ENCODE data around the gene ATF1.
"Not testable (repeated sequence)": the region's sequence is repeated elsewhere in the genome, so short reads cannot be mapped to it uniquely, and the experiment has no call there.

The ATF1 gene

GRCh38 chr12:50740307-50740706, 23.6 kb upstream of the ATF1 start:
- H3K9me3 Mint-ChIP-seq = no peaks in the 10 kb centered on the region
- no peak overlapping the region for H3K4me3 Mint-ChIP-seq
- no peak for DNase-seq
- H3K27me3 Mint-ChIP-seq = no peaks in the 10 kb centered on the region
- peak overlapping the region; percentile 75 for H3K27ac Mint-ChIP-seq
- H3K4me1 Mint-ChIP-seq (ENCODE audit: low read depth) = peaks cover 14% of the 10 kb centered on the region
- H3K36me3 Mint-ChIP-seq (ENCODE audit: low read depth) = peaks cover 96% of the 10 kb centered on the region

- no peaks in the 10 kb centered on the region for H3K27me3 Mint-ChIP-seq
- no peak overlapping the region for H3K27ac Mint-ChIP-seq
- H3K9me3 Mint-ChIP-seq = no peaks in the 10 kb centered on the region
- DNase-seq = no peak
- H3K4me3 Mint-ChIP-seq = no peak overlapping the region
- H3K36me3 Mint-ChIP-seq (ENCODE audit: low read depth) = peaks cover 90% of the 10 kb centered on the region
- peaks cover 11% of the 10 kb centered on the region for H3K4me1 Mint-ChIP-seq (ENCODE audit: low read depth)
Measured at GRCh38 chr12:50742776-50743175, 21.1 kb upstream of the ATF1 start.

GRCh38 chr12:50745861-50746260, 18.0 kb upstream of the ATF1 start:
- Mint-ChIP-seq H3K27me3 (no peaks in the 10 kb centered on the region), H3K27ac (no peak overlapping the region), H3K4me1 (ENCODE audit: low read depth) (no peaks in the 10 kb centered on the region), H3K9me3 (no peaks in the 10 kb centered on the region), H3K4me3 (no peak overlapping the region), H3K36me3 (ENCODE audit: low read depth) (peaks cover 83% of the 10 kb centered on the region)
- DNase-seq = no peak

- Mint-ChIP-seq H3K9me3 (no peaks in the 10 kb centered on the region), H3K4me1 (ENCODE audit: low read depth) (no peaks in the 10 kb centered on the region), H3K27me3 (no peaks in the 10 kb centered on the region), H3K27ac (no peak overlapping the region), H3K36me3 (ENCODE audit: low read depth) (peaks cover 77% of the 10 kb centered on the region), H3K4me3 (no peak overlapping the region)
- DNase-seq = no peak
Measured at GRCh38 chr12:50746431-50746830, 17.5 kb upstream of the ATF1 start.

- no peaks in the 10 kb centered on the region for H3K9me3 Mint-ChIP-seq
- no peaks in the 10 kb centered on the region for H3K27me3 Mint-ChIP-seq
- DNase-seq = no peak
- no peak overlapping the region for H3K4me3 Mint-ChIP-seq
- H3K36me3 Mint-ChIP-seq (ENCODE audit: low read depth) = peaks cover 66% of the 10 kb centered on the region
- no peaks in the 10 kb centered on the region for H3K4me1 Mint-ChIP-seq (ENCODE audit: low read depth)
- no peak overlapping the region for H3K27ac Mint-ChIP-seq
Measured at GRCh38 chr12:50747817-50748216, 16.1 kb upstream of the ATF1 start.

- H3K36me3 Mint-ChIP-seq (ENCODE audit: low read depth) = peaks cover 49% of the 10 kb centered on the region
- H3K27me3 Mint-ChIP-seq = no peaks in the 10 kb centered on the region
- H3K4me3 Mint-ChIP-seq = no peak overlapping the region
- H3K9me3 Mint-ChIP-seq = no peaks in the 10 kb centered on the region
- H3K4me1 Mint-ChIP-seq (ENCODE audit: low read depth) = no peaks in the 10 kb centered on the region
- H3K27ac Mint-ChIP-seq = no peak overlapping the region
- DNase-seq = no peak
Measured at GRCh38 chr12:50749459-50749882, 14.4 kb upstream of the ATF1 start.

- no peak for DNase-seq
- H3K27ac Mint-ChIP-seq = no peak overlapping the region
- H3K36me3 Mint-ChIP-seq (ENCODE audit: low read depth) = peaks cover 41% of the 10 kb centered on the region
- H3K4me1 Mint-ChIP-seq (ENCODE audit: low read depth) = no peaks in the 10 kb centered on the region
- no peaks in the 10 kb centered on the region for H3K9me3 Mint-ChIP-seq
- H3K27me3 Mint-ChIP-seq = no peaks in the 10 kb centered on the region
- H3K4me3 Mint-ChIP-seq = no peak overlapping the region
Measured at GRCh38 chr12:50750366-50750765, 13.5 kb upstream of the ATF1 start.

GRCh38 chr12:50751948-50752721, 11.8 kb upstream of the ATF1 start:
- Mint-ChIP-seq H3K27ac (no peak overlapping the region), H3K27me3 (no peaks in the 10 kb centered on the region), H3K4me1 (ENCODE audit: low read depth) (no peaks in the 10 kb centered on the region), H3K9me3 (no peaks in the 10 kb centered on the region), H3K36me3 (ENCODE audit: low read depth) (peaks cover 27% of the 10 kb centered on the region), H3K4me3 (no peak overlapping the region)
- no peak for DNase-seq

- no peak for DNase-seq
- Mint-ChIP-seq H3K4me3 (no peak overlapping the region), H3K27me3 (no peaks in the 10 kb centered on the region), H3K4me1 (ENCODE audit: low read depth) (no peaks in the 10 kb centered on the region), H3K9me3 (no peaks in the 10 kb centered on the region), H3K36me3 (ENCODE audit: low read depth) (peaks cover 18% of the 10 kb centered on the region), H3K27ac (no peak overlapping the region)
Measured at GRCh38 chr12:50753232-50753769, 10.6 kb upstream of the ATF1 start.

GRCh38 chr12:50764286-50765094, 589 bp downstream of the ATF1 start:
- H3K4me1 Mint-ChIP-seq (ENCODE audit: low read depth) = peaks cover 41% of the 10 kb centered on the region
- peak; percentile 88 for DNase-seq

GRCh38 chr12:50765095-50765911, 1.4 kb downstream of the ATF1 start:
- H3K27ac Mint-ChIP-seq = peak overlapping the region; percentile 99
- H3K4me3 Mint-ChIP-seq = peak overlapping the region; percentile 97
- H3K27me3 Mint-ChIP-seq = no peaks in the 10 kb centered on the region
- H3K36me3 Mint-ChIP-seq (ENCODE audit: low read depth) = peaks cover 34% of the 10 kb centered on the region
- peaks cover 41% of the 10 kb centered on the region for H3K4me1 Mint-ChIP-seq (ENCODE audit: low read depth)
- DNase-seq = no peak
- H3K9me3 Mint-ChIP-seq = no peaks in the 10 kb centered on the region

More at GRCh38 chr12:50764286-50765094, 589 bp downstream of the ATF1 start:
- peaks cover 26% of the 10 kb centered on the region for H3K36me3 Mint-ChIP-seq (ENCODE audit: low read depth)
- H3K27me3 Mint-ChIP-seq = no peaks in the 10 kb centered on the region
- peak overlapping the region; percentile 97 for H3K4me3 Mint-ChIP-seq
- H3K27ac Mint-ChIP-seq = peak overlapping the region; percentile 99
- no peaks in the 10 kb centered on the region for H3K9me3 Mint-ChIP-seq

- peaks cover 5% of the 10 kb centered on the region for H3K9me3 Mint-ChIP-seq
- H3K27me3 Mint-ChIP-seq = no peaks in the 10 kb centered on the region
Measured at GRCh38 chr12:50768391-50768790, 4.5 kb downstream of the ATF1 start.

GRCh38 chr12:50768813-50769212, 4.9 kb downstream of the ATF1 start:
- H3K27me3 Mint-ChIP-seq, H3K27ac Mint-ChIP-seq, H3K4me3 Mint-ChIP-seq, H3K9me3 Mint-ChIP-seq, DNase-seq: not testable (repeated sequence)
- peaks cover 56% of the 10 kb centered on the region for H3K36me3 Mint-ChIP-seq (ENCODE audit: low read depth)
- peaks cover 41% of the 10 kb centered on the region for H3K4me1 Mint-ChIP-seq (ENCODE audit: low read depth)

More at GRCh38 chr12:50768391-50768790, 4.5 kb downstream of the ATF1 start:
- Mint-ChIP-seq H3K27ac (no peak overlapping the region), H3K4me1 (ENCODE audit: low read depth) (peaks cover 40% of the 10 kb centered on the region), H3K36me3 (ENCODE audit: low read depth) (peaks cover 57% of the 10 kb centered on the region), H3K4me3 (no peak overlapping the region)
- DNase-seq = no peak

GRCh38 chr12:50771409-50771808, 7.5 kb downstream of the ATF1 start:
- H3K27ac Mint-ChIP-seq = peak overlapping the region; percentile 6
- no peaks in the 10 kb centered on the region for H3K27me3 Mint-ChIP-seq
- H3K4me3 Mint-ChIP-seq = no peak overlapping the region
- peaks cover 5% of the 10 kb centered on the region for H3K9me3 Mint-ChIP-seq
- H3K36me3 Mint-ChIP-seq (ENCODE audit: low read depth) = peaks cover 54% of the 10 kb centered on the region
- H3K4me1 Mint-ChIP-seq (ENCODE audit: low read depth) = peaks cover 41% of the 10 kb centered on the region
- no peak for DNase-seq
